ENCODE data around the gene UBE2D2. TPM values are rescaled to one million over a fixed set of nuclear protein-coding genes. Genes with fewer than 3 reads are reported as not detected.
A peak's percentile ranks its signal among the peaks of the same experiment; 100 is the strongest.

Gene UBE2D2
- total RNA-seq, 4 donors from 2014 or later, result 98.5 to 199 (median 131) TPM

- H3K4me1 ChIP-seq, result peaks cover 92 to 98% of the 10 kb centered on the region in 2 donors
- H3K27ac ChIP-seq, result peak overlapping the region; percentile 97 to 99 (median 98)
- H3K27me3 ChIP-seq, result no peaks in the 10 kb centered on the region
- no peak for TF ChIP-seq CTCF (IDR thresholded peaks at IDR 0.05 in 4 of 5, conservative IDR thresholded peaks at IDR 0.05 in 1 of 5)
- peak; percentile 12 to 43 for TF ChIP-seq POLR2A (IDR thresholded peaks at IDR 0.05)
- ATAC-seq, result peak; percentile 34 to 38
- intact Hi-C loops (cut with DNase I; ENCODE audit: low total_unique reads) (no loop called here), in situ Hi-C loops (cut with MboI; ENCODE audit: low sequenced_read_pairs in 4 of 4) (no loop called here)
- peak; percentile 75 to 90 for DNase-seq
- H3K9me3 ChIP-seq, result no peaks in the 10 kb centered on the region
- H3K36me3 ChIP-seq, result no peaks in the 10 kb centered on the region
- H3K4me3 ChIP-seq, result peak overlapping the region; percentile 29 to 60 (median 50)
These were observed 98.0 kb downstream of the UBE2D2 start for GRCh38 chr5:139658928-139659667.

GRCh38 chr5:139659695-139660101, 98.6 kb downstream of the UBE2D2 start:
- Histone ChIP-seq H3K9me3 (no peaks in the 10 kb centered on the region), H3K27ac (peak overlapping the region; percentile 97 to 99 (median 98)), H3K36me3 (no peaks in the 10 kb centered on the region), H3K4me1 (peaks cover 92 to 98% of the 10 kb centered on the region in 2 donors), H3K4me3 (peak overlapping the region; percentile 29 to 60 (median 50)), H3K27me3 (no peaks in the 10 kb centered on the region)
- intact Hi-C loops (cut with DNase I; ENCODE audit: low total_unique reads) (no loop called here), in situ Hi-C loops (cut with MboI; ENCODE audit: low sequenced_read_pairs in 4 of 4) (no loop called here)
- TF ChIP-seq CTCF (IDR thresholded peaks at IDR 0.05 in 4 of 5, conservative IDR thresholded peaks at IDR 0.05 in 1 of 5) (no peak), POLR2A (IDR thresholded peaks at IDR 0.05) (no peak)
- no peak for ATAC-seq
- DNase-seq, result no peak

DNA sequence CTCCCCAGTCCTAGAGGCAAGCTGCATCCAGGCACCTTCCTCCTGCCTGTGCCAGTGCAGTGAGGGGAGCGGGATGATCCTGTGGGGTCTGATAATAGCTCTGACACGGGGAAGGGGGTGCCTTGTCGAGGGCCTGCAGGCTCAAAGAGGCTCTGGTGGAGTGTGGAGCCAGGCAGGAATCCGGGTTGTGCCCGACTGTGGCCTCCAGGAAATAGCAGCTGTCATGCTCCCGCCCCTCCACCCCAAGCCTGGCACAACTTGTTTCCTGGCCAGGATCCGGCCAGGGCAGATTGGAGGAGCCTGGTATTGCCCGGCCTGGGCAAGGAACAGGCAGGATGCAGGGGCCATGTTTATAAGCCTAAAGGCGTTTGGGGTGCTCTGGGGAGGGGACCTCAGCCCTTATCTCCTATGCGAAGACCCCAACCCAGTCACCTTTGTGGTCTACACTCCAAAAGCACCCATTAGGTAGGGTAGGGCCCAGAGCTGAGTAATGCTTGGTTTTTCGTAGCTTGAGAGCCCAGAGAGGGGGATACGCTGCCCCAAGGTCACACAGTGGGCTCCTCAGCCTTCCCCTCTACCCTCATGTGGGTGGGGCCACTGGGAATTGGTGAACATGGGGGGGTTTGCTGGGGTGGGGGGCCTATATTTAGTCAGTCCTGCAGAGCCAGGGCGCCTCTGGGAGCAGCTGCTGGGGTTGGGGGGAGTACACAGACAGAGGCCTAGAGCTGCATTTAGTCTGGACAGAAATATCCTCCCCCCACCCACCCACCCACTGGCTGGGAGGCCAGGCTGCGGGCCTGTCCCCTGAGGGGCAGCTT, 99.2 kb downstream of the UBE2D2 start:
- ATAC-seq, result peak; percentile 40 to 59
- peak; percentile 89 to 96 for DNase-seq
- H3K27ac ChIP-seq, result peak overlapping the region; percentile 97 to 99 (median 98)
- in situ Hi-C loops (cut with MboI; ENCODE audit: low sequenced_read_pairs in 4 of 4), result no loop called here
- H3K4me1 ChIP-seq, result peaks cover 92 to 98% of the 10 kb centered on the region in 2 donors
- no peaks in the 10 kb centered on the region for H3K9me3 ChIP-seq
- TF ChIP-seq POLR2A (IDR thresholded peaks at IDR 0.05) (peak; percentile 65 to 73), CTCF (IDR thresholded peaks at IDR 0.05 in 4 of 5, conservative IDR thresholded peaks at IDR 0.05 in 1 of 5) (no peak)
- peak overlapping the region; percentile 30 to 60 (median 50) for H3K4me3 ChIP-seq
- intact Hi-C loops (cut with DNase I; ENCODE audit: low total_unique reads), result no loop called here
- no peaks in the 10 kb centered on the region for H3K27me3 ChIP-seq
- no peaks in the 10 kb centered on the region for H3K36me3 ChIP-seq

GRCh38 chr5:139660923-139661814, 100.0 kb downstream of the UBE2D2 start:
- in situ Hi-C loops (cut with MboI; ENCODE audit: low sequenced_read_pairs in 4 of 4) (no loop called here), intact Hi-C loops (cut with DNase I; ENCODE audit: low total_unique reads) (no loop called here)
- Histone ChIP-seq H3K9me3 (no peaks in the 10 kb centered on the region), H3K36me3 (no peaks in the 10 kb centered on the region), H3K4me3 (peak overlapping the region; percentile 30 to 51 (median 47)), H3K4me1 (peaks cover 92 to 98% of the 10 kb centered on the region in 2 donors), H3K27me3 (no peaks in the 10 kb centered on the region), H3K27ac (peak overlapping the region; percentile 97 to 99 (median 98))
- ATAC-seq (peak; percentile 40 to 58), DNase-seq (peak; percentile 89 to 96)
- TF ChIP-seq POLR2A (IDR thresholded peaks at IDR 0.05) (peak in 1 of 2 donors; percentile 33), CTCF (IDR thresholded peaks at IDR 0.05 in 4 of 5, conservative IDR thresholded peaks at IDR 0.05 in 1 of 5) (no peak)

Data from gastrocnemius medialis (tissue), 4 donors.